Measurements from ENCODE around the gene FHOD3.

FHOD3 gene

GRCh38 chr18:36537289-36537688 lies 239.8 kb downstream of the FHOD3 start:
- H3K9me3 ChIP-seq (replicated peaks; ENCODE audit: insufficient read depth, low read length), result no peaks in the 10 kb centered on the region
- H3K4me1 ChIP-seq (ENCODE audit: low read length), result 0 out of 2 replicates have a peak, but pooled peaks cover 4% of the 10 kb centered on the region
- H4K20me1 ChIP-seq (ENCODE audit: insufficient read depth, low read length), result no peaks in the 10 kb centered on the region
- H3F3A ChIP-seq (ENCODE audit: insufficient read depth, low read length), result no peaks in the 10 kb centered on the region
- no peak overlapping the region for H3K4me2 ChIP-seq (ENCODE audit: low read depth, low read length)
- no peaks in the 10 kb centered on the region for H3K36me3 ChIP-seq (replicated peaks; ENCODE audit: insufficient read depth, low read length)
- H3K4me3 ChIP-seq (ENCODE audit: low read length), result no peak overlapping the region
- no peak overlapping the region for H2AFZ ChIP-seq (ENCODE audit: low read length)
- no peak for DNase-seq
- H3K9ac ChIP-seq (ENCODE audit: low read length), result no peak overlapping the region
- TF ChIP-seq CTCF (IDR thresholded peaks at IDR 0.05; ENCODE audit: low read length), result no peak
- no peak for TF ChIP-seq EZH2 (optimal IDR thresholded peaks at IDR 0.05; ENCODE audit: low read depth, low read length)
- TF ChIP-seq EZH2phosphoT487 (IDR thresholded peaks at IDR 0.05; ENCODE audit: low read length), result no peak
- no peak overlapping the region for H3K27ac ChIP-seq (ENCODE audit: low read length)
- H3K27me3 ChIP-seq (replicated peaks; ENCODE audit: insufficient read depth, low read length), result no peaks in the 10 kb centered on the region
- no peaks in the 10 kb centered on the region for H3K79me2 ChIP-seq (ENCODE audit: low read length)
- H3K9me2 ChIP-seq (replicated peaks; ENCODE audit: insufficient read depth, low read length), result no peaks in the 10 kb centered on the region

- Histone ChIP-seq H3K9ac (ENCODE audit: low read length) (no peak overlapping the region), H3K79me2 (ENCODE audit: low read length) (no peaks in the 10 kb centered on the region), H3K27ac (ENCODE audit: low read length) (no peak overlapping the region), H3K27me3 (replicated peaks; ENCODE audit: insufficient read depth, low read length) (no peaks in the 10 kb centered on the region), H3K4me2 (ENCODE audit: low read depth, low read length) (no peak overlapping the region), H3K36me3 (replicated peaks; ENCODE audit: insufficient read depth, low read length) (no peaks in the 10 kb centered on the region), H3F3A (ENCODE audit: insufficient read depth, low read length) (no peaks in the 10 kb centered on the region), H3K9me3 (replicated peaks; ENCODE audit: insufficient read depth, low read length) (no peaks in the 10 kb centered on the region), H3K4me1 (ENCODE audit: low read length) (no peaks in the 10 kb centered on the region), H2AFZ (ENCODE audit: low read length) (no peak overlapping the region), H3K4me3 (ENCODE audit: low read length) (no peak overlapping the region), H4K20me1 (ENCODE audit: insufficient read depth, low read length) (no peaks in the 10 kb centered on the region), H3K9me2 (replicated peaks; ENCODE audit: insufficient read depth, low read length) (no peaks in the 10 kb centered on the region)
- DNase-seq, result no peak
- no peak for TF ChIP-seq CTCF (IDR thresholded peaks at IDR 0.05; ENCODE audit: low read length)
- no peak for TF ChIP-seq EZH2 (optimal IDR thresholded peaks at IDR 0.05; ENCODE audit: low read depth, low read length)
- no peak for TF ChIP-seq EZH2phosphoT487 (IDR thresholded peaks at IDR 0.05; ENCODE audit: low read length)
Observed at GRCh38 chr18:36539674-36540231, 242.2 kb downstream of the FHOD3 start.

GRCh38 chr18:36543030-36543429 lies 245.5 kb downstream of the FHOD3 start:
- Histone ChIP-seq H3K9me2 (replicated peaks; ENCODE audit: insufficient read depth, low read length) (no peaks in the 10 kb centered on the region), H2AFZ (ENCODE audit: low read length) (no peak overlapping the region), H3K9me3 (replicated peaks; ENCODE audit: insufficient read depth, low read length) (no peaks in the 10 kb centered on the region), H3K79me2 (ENCODE audit: low read length) (no peaks in the 10 kb centered on the region), H3K36me3 (replicated peaks; ENCODE audit: insufficient read depth, low read length) (no peaks in the 10 kb centered on the region), H3F3A (ENCODE audit: insufficient read depth, low read length) (no peaks in the 10 kb centered on the region), H3K9ac (ENCODE audit: low read length) (no peak overlapping the region), H3K4me2 (ENCODE audit: low read depth, low read length) (no peak overlapping the region), H3K4me1 (ENCODE audit: low read length) (no peaks in the 10 kb centered on the region), H3K4me3 (ENCODE audit: low read length) (no peak overlapping the region), H3K27me3 (replicated peaks; ENCODE audit: insufficient read depth, low read length) (no peaks in the 10 kb centered on the region), H3K27ac (ENCODE audit: low read length) (no peak overlapping the region), H4K20me1 (ENCODE audit: insufficient read depth, low read length) (no peaks in the 10 kb centered on the region)
- TF ChIP-seq EZH2phosphoT487 (IDR thresholded peaks at IDR 0.05; ENCODE audit: low read length), result no peak
- TF ChIP-seq EZH2 (optimal IDR thresholded peaks at IDR 0.05; ENCODE audit: low read depth, low read length), result no peak
- TF ChIP-seq CTCF (IDR thresholded peaks at IDR 0.05; ENCODE audit: low read length), result no peak
- no peak for DNase-seq

Data from MM.1S (cell line).